MG63 (cell line): ENCODE measurements around the gene APC2. TPM values are rescaled to one million over a fixed set of nuclear protein-coding genes. Genes with fewer than 3 reads are reported as not detected.
"Not testable (repeated sequence)": the region's sequence is repeated elsewhere in the genome, so short reads cannot be mapped to it uniquely, and the experiment has no call there.

ENCODE experiments used
- DNase-seq: peaks from one replicate; pipeline ENCODE4 v3.0.0-alpha.2; 2020
- H3K27me3 ChIP-seq: fragments of 250-450 bp; sonication (Bioruptor Pico); 2 replicates; pipeline ENCODE4 v1.5.1; 2020; ENCODE audit warnings: mild to moderate bottlenecking, moderate library complexity
- H3K36me3 ChIP-seq: fragments of 250-450 bp; sonication (Bioruptor Pico); 2 replicates; pipeline ENCODE4 v1.5.1; 2020; ENCODE audit warnings: mild to moderate bottlenecking, moderate library complexity
- H3K4me3 ChIP-seq: fragments of 250-450 bp; sonication (Bioruptor Pico); 2 replicates; pipeline ENCODE4 v1.5.1; 2020; ENCODE audit warnings: mild to moderate bottlenecking, moderate library complexity
- H3K9me3 ChIP-seq: fragments of 250-450 bp; sonication (Bioruptor Pico); 2 replicates; pipeline ENCODE4 v1.5.1; 2020; ENCODE audit warnings: mild to moderate bottlenecking, moderate library complexity
- total RNA-seq: library from RNA; depleted of rRNA; stranded (reverse); fragments of >200 nt; shearing (Covaris generic); gene quantifications from 2 replicates; pipeline ENCODE4 v1.2.3, GENCODE V29; 2014; ENCODE audit warnings: low replicate concordance; rRNA removed

The APC2 gene
- total RNA-seq, 1 experiment from 2014 or later = 2.0 TPM

DNA sequence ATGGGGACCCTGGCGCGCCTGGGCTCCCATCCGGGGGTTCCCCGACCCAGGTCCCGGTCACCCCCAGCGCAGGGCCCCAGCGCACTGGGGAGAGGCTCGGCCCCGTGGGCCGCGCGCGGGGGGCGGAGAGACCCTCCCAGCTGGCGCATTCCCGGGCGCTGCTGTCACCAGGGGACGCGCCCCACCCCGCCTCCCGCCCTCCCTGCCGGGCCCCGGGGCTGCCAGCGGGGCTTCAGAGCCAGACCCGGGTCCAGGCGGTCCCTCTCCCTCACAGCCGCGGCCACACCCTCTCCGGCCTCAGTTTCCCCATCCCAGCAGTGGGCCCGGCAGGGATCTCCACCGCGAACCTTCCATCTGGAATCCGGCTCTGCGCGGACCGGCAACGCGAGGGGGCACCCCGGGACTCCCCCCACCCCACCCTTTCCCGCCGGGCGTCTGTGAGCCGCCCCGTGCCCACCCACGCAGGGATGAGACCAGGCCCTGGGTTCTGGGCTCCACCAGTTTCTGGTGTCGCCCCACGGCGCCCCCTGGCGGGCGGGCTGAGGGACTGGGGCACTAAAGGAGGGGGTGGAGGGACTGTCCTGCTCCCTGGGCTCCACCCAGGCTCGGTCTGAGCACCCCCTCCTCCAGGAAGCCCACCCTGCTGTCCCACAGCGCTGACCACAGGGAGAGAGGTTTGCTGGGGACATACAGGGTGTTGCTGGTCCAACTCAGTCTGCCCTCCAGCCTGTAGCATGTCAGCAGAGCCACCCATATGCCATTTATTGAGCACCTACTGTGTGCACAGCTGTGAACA is 63.8 kb downstream of the APC2 start:
- H3K27me3 ChIP-seq = no peaks in the 10 kb centered on the region
- DNase-seq = peak; percentile 55
- peak overlapping the region; percentile 41 for H3K4me3 ChIP-seq
- H3K9me3 ChIP-seq = no peaks in the 10 kb centered on the region
- H3K36me3 ChIP-seq = no peaks in the 10 kb centered on the region

GRCh38 chr19:1514295-1514661 is 64.4 kb downstream of the APC2 start:
- no peak for DNase-seq
- Histone ChIP-seq H3K9me3 (no peaks in the 10 kb centered on the region), H3K27me3 (no peaks in the 10 kb centered on the region), H3K4me3 (no peak overlapping the region), H3K36me3 (no peaks in the 10 kb centered on the region)

GRCh38 chr19:1514986-1515721 is 65.2 kb downstream of the APC2 start:
- Histone ChIP-seq H3K4me3 (no peak overlapping the region), H3K9me3 (no peaks in the 10 kb centered on the region), H3K36me3 (no peaks in the 10 kb centered on the region), H3K27me3 (no peaks in the 10 kb centered on the region)
- DNase-seq = no peak

GRCh38 chr19:1516395-1516753 is 66.5 kb downstream of the APC2 start:
- Histone ChIP-seq H3K4me3 (no peak overlapping the region), H3K36me3 (no peaks in the 10 kb centered on the region), H3K9me3 (no peaks in the 10 kb centered on the region), H3K27me3 (no peaks in the 10 kb centered on the region)
- no peak for DNase-seq

DNA sequence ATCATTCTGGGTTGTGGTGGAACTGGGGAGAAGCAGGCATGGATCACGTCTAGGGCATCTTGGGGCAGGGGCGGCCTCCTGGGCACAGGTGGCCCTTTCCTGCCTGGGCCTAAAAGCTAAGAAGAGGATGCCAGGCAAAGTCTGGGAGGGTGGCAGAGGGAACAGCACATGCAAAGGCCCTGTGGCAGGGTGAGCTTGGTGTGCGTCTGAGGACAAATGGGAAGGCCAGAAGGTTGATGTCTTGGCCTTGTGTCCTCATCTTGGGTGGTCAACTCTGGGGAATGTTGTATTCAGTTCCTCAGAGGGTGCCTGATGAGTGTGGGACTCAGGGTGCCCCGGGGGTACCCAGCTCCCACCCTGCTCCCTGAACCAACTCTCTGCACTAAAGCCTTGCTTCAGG is 68.5 kb downstream of the APC2 start:
- H3K9me3 ChIP-seq = no peaks in the 10 kb centered on the region
- no peak for DNase-seq
- H3K27me3 ChIP-seq = no peaks in the 10 kb centered on the region

GRCh38 chr19:1519802-1520201 is 69.9 kb downstream of the APC2 start:
- not testable (repeated sequence) for H3K27me3 ChIP-seq, H3K36me3 ChIP-seq, DNase-seq, H3K9me3 ChIP-seq, H3K4me3 ChIP-seq

More for the DNA sequence above, 68.5 kb downstream of the APC2 start:
- no peak overlapping the region for H3K4me3 ChIP-seq
- no peaks in the 10 kb centered on the region for H3K36me3 ChIP-seq

DNA sequence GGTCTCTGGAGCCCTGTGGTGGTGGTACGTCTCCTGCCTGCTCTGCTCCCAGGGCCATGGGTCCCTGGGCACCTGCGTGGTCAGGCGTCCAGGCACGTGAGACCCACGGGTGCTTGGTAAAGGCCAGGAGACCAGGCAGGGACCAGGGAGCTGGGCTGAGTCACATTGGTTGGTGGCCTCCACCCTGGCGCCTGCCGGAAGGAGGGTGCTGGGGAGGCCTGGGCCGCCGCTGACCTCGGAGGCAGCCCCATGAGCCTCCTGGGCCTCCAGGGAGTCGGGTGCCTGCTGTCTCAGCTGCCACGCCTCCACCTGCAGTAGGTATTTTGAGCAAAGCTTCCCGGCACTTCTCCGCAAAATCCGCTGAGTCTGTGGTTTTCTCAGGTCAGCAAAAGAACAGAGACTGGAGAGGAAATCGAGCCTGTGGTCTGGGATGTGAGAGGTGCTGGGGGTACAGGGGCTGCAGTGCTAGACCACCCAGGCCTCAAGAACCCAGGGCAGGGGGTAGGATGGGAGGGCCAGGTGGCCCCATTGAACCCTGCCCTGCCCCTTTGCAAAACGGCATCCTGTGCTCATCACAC is 70.4 kb downstream of the APC2 start:
- Histone ChIP-seq H3K36me3 (no peaks in the 10 kb centered on the region), H3K9me3 (no peaks in the 10 kb centered on the region), H3K27me3 (peaks cover 6% of the 10 kb centered on the region; the same call in 1 of the 2 replicates), H3K4me3 (no peak overlapping the region)
- no peak for DNase-seq

DNA sequence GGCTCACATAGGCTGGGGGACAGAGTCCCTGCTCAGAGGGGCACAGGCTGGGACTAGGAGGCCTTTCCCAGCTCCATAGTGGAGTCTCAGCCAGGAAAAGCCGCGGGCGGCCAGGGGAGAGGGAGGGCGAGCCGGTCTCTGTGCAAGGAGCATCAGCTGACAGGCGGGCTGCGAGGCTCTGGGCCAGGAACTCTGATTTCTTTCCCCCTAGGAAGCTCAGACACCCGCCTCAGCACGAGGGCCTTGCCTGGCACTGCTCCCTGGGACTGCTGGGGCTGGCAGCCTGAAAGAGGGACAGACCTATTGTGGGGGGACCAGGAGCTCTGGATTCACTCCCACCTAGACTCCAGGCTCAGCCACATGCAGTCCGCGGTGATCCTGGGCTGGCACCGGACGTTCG is 71.7 kb downstream of the APC2 start:
- Histone ChIP-seq H3K36me3 (no peaks in the 10 kb centered on the region), H3K4me3 (no peak overlapping the region), H3K27me3 (peaks cover 6% of the 10 kb centered on the region; the same call in 1 of the 2 replicates), H3K9me3 (no peaks in the 10 kb centered on the region)
- DNase-seq = no peak

GRCh38 chr19:1522061-1522460 is 72.1 kb downstream of the APC2 start:
- Histone ChIP-seq H3K36me3 (no peaks in the 10 kb centered on the region), H3K9me3 (no peaks in the 10 kb centered on the region), H3K27me3 (peaks cover 6% of the 10 kb centered on the region; the same call in 1 of the 2 replicates), H3K4me3 (no peak overlapping the region)
- DNase-seq = no peak

GRCh38 chr19:1522838-1523237 is 72.9 kb downstream of the APC2 start:
- Histone ChIP-seq H3K9me3 (no peaks in the 10 kb centered on the region), H3K36me3 (no peaks in the 10 kb centered on the region), H3K4me3 (no peak overlapping the region), H3K27me3 (peaks cover 6% of the 10 kb centered on the region; the same call in 1 of the 2 replicates)
- DNase-seq = no peak

Other genes with a start within 250 kb of the APC2 start
- gene STK11, start 244.3 kb upstream of the APC2 start, total RNA-seq = 43.2 and 51.5 TPM in 2 replicates
- gene CBARP, start 212.1 kb upstream of the APC2 start, total RNA-seq = 0.30 and 0.35 TPM in 2 replicates
- 29.4 and 33.8 TPM in 2 replicates for gene ATP5F1D, start 208.4 kb upstream of the APC2 start, total RNA-seq
- 4.6 and 5.7 TPM in 2 replicates for gene MIDN, start 201.5 kb upstream of the APC2 start, total RNA-seq
- gene CIRBP, start 180.8 kb upstream of the APC2 start, total RNA-seq = 64.1 and 68.5 TPM in 2 replicates
- gene FAM174C, start 174.6 kb upstream of the APC2 start, total RNA-seq = 32.2 and 57.2 TPM in 2 replicates
- 0.76 TPM in 1 of 2 replicates, not detected in the other for gene EFNA2, start 164.2 kb upstream of the APC2 start, total RNA-seq
- gene NDUFS7, start 66.2 kb upstream of the APC2 start, total RNA-seq = 19.3 and 49.5 TPM in 2 replicates
- gene GAMT, start 48.6 kb upstream of the APC2 start, total RNA-seq = 22.1 and 30.7 TPM in 2 replicates
- gene DAZAP1, start 42.5 kb upstream of the APC2 start, total RNA-seq = 107 and 149 TPM in 2 replicates
- 702 and 820 TPM in 2 replicates for gene RPS15, start 11.7 kb upstream of the APC2 start, total RNA-seq
- 25.6 and 51.6 TPM in 2 replicates for gene C19orf25, start 29.1 kb downstream of the APC2 start, total RNA-seq
- 0.40 and 9.0 TPM in 2 replicates for gene PCSK4, start 40.2 kb downstream of the APC2 start, total RNA-seq
- gene REEP6, start 41.1 kb downstream of the APC2 start, total RNA-seq = 0.99 and 1.9 TPM in 2 replicates
- 1.1 TPM in 1 of 2 replicates, not detected in the other for gene ADAMTSL5, start 62.9 kb downstream of the APC2 start, total RNA-seq
- not detected in 2 replicates for gene PLK5, start 74.0 kb downstream of the APC2 start, total RNA-seq
- gene MEX3D, start 118.2 kb downstream of the APC2 start, total RNA-seq = 26.0 and 27.5 TPM in 2 replicates
- 75.8 and 119 TPM in 2 replicates for gene MBD3, start 142.7 kb downstream of the APC2 start, total RNA-seq
- gene UQCR11, start 155.3 kb downstream of the APC2 start, total RNA-seq = 59.5 and 192 TPM in 2 replicates
- gene TCF3, start 202.5 kb downstream of the APC2 start, total RNA-seq = 78.5 and 135 TPM in 2 replicates